K562 (cell line): ENCODE data around the gene ACOD1. TPM values are rescaled to one million over a fixed set of nuclear protein-coding genes. Genes with fewer than 3 reads are reported as not detected.

Experiments
- ATAC-seq: fragments of 200-7000 bp; cut with Tn5 transposase; 3 replicates; pipeline ENCODE4 v1.9.1; 2020; ENCODE audit warnings: moderate library complexity
- BruUV-seq: library from RNA; stranded (reverse); fragments of 400-500 nt; replicated peaks from 2 replicates; lab custom pipeline; 2021; lab: Mats Ljungman, UMichigan
- CTCF ChIA-PET: fragments of 300-600 bp; formaldehyde crosslinking; extraction: SDS; loops from one replicate; lab custom pipeline; 2021; ENCODE audit warnings: low intra/inter-chr PET ratio; lab: Yijun Ruan, JAX
- POLR2A ChIA-PET: fragments of 300-600, 350-650 bp; sonication (Branson Sonifier 250); formaldehyde crosslinking; extraction: SDS; loops from one replicate; lab custom pipeline; 2021; ENCODE audit warnings: antibody characterized with exemption, inconsistent platforms; lab: Yijun Ruan, JAX
- DNase-seq, 4 experiments: peaks; one replicate each; pipeline versions ENCODE4 v3.0.0 to v3.0.0-alpha.2; 2011 to 2018; ENCODE audit warnings: low spot score in 3 of 4, mixed read lengths in 3 of 4; ENCODE audit errors: extremely low read depth in 1 of 4
- FAIRE-seq: peaks from 2 replicates; lab custom pipeline; 2011; peaks lifted over from hg19 to GRCh38; lab: Jason Lieb, UNC
- H2AFZ ChIP-seq: 2 replicates; pipeline ENCODE4 v1.6.0; 2011; ENCODE audit warnings: low read depth, low read length, control low read depth, inconsistent platforms
- H3K27ac ChIP-seq: fragments of 200-600 bp; 3 replicates; pipeline ENCODE4 v1.8.0; 2011; ENCODE audit warnings: low read depth, mild to moderate bottlenecking, control low read depth, inconsistent platforms, low read length, moderate library complexity, mixed read lengths; ENCODE audit errors: extremely low read depth
- H3K27me3 ChIP-seq, 2 experiments: fragments of 300-600 bp in 1 of 2; 2 replicates in 1 of 2; 3 replicates in 1 of 2; pipeline versions ENCODE4 v1.6.0 to v1.8.0; 2011; ENCODE audit warnings: inconsistent platforms in 2 of 2, low read length in 2 of 2, mild to moderate bottlenecking in 1 of 2, mixed read lengths in 1 of 2, moderate library complexity in 1 of 2; ENCODE audit not compliant: control insufficient read depth in 2 of 2, insufficient read depth in 2 of 2
- H3K36me3 ChIP-seq: fragments of 300-600 bp; 3 replicates; pipeline ENCODE4 v1.8.0; 2011; ENCODE audit warnings: mild to moderate bottlenecking, low read length, inconsistent platforms; ENCODE audit not compliant: control insufficient read depth, insufficient read depth
- H3K4me1 ChIP-seq, 2 experiments: fragments of 200-600 bp in 1 of 2; replicated peaks in 1 of 2; 2 replicates in 1 of 2; 3 replicates in 1 of 2; pipeline versions ENCODE4 v1.5.1 to v1.8.0; 2011; ENCODE audit warnings: inconsistent platforms in 2 of 2, low read length in 2 of 2, mild to moderate bottlenecking in 1 of 2, mixed read lengths in 1 of 2, moderate library complexity in 1 of 2; ENCODE audit not compliant: control insufficient read depth in 2 of 2, insufficient read depth in 2 of 2
- H3K4me2 ChIP-seq: 2 replicates; pipeline ENCODE4 v1.6.1; 2011; ENCODE audit warnings: low read length, control low read depth, inconsistent platforms, mixed read lengths; ENCODE audit not compliant: insufficient read depth
- H3K4me3 ChIP-seq: fragments of 200-600 bp; sonication (generic), shearing (Covaris generic); 2 replicates; pipeline ENCODE4 v1.5.1; 2016; ENCODE audit warnings: control low read depth, inconsistent platforms
- H3K79me2 ChIP-seq: fragments of 200-600 bp; 3 replicates; pipeline ENCODE4 v1.8.0; 2011; ENCODE audit warnings: low read length, inconsistent platforms; ENCODE audit not compliant: control insufficient read depth, insufficient read depth
- H3K9ac ChIP-seq, 2 experiments: 2 replicates each; pipeline versions ENCODE4 v1.6.0 to v1.6.1; 2011; ENCODE audit warnings: low read depth in 2 of 2, low read length in 2 of 2, control low read depth in 1 of 2, inconsistent platforms in 1 of 2, mild to moderate bottlenecking in 1 of 2, mixed read lengths in 1 of 2; ENCODE audit not compliant: insufficient read depth in 1 of 2
- H3K9me1 ChIP-seq: one replicate; pipeline ENCODE4 v1.6.0; 2011; ENCODE audit warnings: inconsistent platforms, mild to moderate bottlenecking, low read length, moderate library complexity; ENCODE audit not compliant: control insufficient read depth, insufficient read depth
- H3K9me3 ChIP-seq: replicated peaks from 2 replicates; pipeline ENCODE4 v1.5.1; 2011; ENCODE audit warnings: low read depth, low read length, inconsistent platforms; ENCODE audit not compliant: control insufficient read depth, insufficient read depth
- H4K20me1 ChIP-seq: replicated peaks from 2 replicates; pipeline ENCODE4 v1.6.1; 2011; ENCODE audit warnings: low read length, inconsistent platforms, mixed read lengths; ENCODE audit not compliant: control insufficient read depth, insufficient read depth
- CXXC5 ChIP-seq: fragments of 250-450 bp; sonication (Bioruptor Pico); IDR thresholded peaks from 2 replicates; pipeline ENCODE4 v1.8.0; 2022; ENCODE audit warnings: inconsistent platforms, mild to moderate bottlenecking, moderate library complexity
- KLF10 ChIP-seq: fragments of 250-450 bp; sonication (Bioruptor Pico); IDR thresholded peaks from 2 replicates; pipeline ENCODE4 v1.6.1; 2021; ENCODE audit warnings: matching md5 sums
- MCM2 ChIP-seq: fragments of 450-650 bp; IDR thresholded peaks from 2 replicates; pipeline ENCODE4 v1.6.1; 2017; ENCODE audit warnings: low read depth, mild to moderate bottlenecking
- MLLT1 ChIP-seq, 2 experiments: fragments of 450-650 bp; IDR thresholded peaks; 2 replicates each; pipeline ENCODE4 v1.6.1; 2016
- NFYB ChIP-seq: IDR thresholded peaks from 2 replicates; pipeline ENCODE4 v1.6.1; 2011; ENCODE audit warnings: mild to moderate bottlenecking, moderate library complexity; ENCODE audit not compliant: insufficient read length; ENCODE audit errors: extremely low read depth
- POLR3G ChIP-seq: IDR thresholded peaks from 2 replicates; pipeline ENCODE4 v1.6.1; 2011; ENCODE audit not compliant: insufficient read length, insufficient replicate concordance; ENCODE audit errors: extremely low read depth
- RCOR1 ChIP-seq, 2 experiments: IDR thresholded peaks; 2 replicates each; pipeline ENCODE4 v1.6.1; 2012; ENCODE audit warnings: low read depth in 2 of 2, low read length in 2 of 2, borderline replicate concordance in 1 of 2, improper control_type of control experiment in 1 of 2
- SMAD3 ChIP-seq: fragments of 450-650 bp; formaldehyde crosslinking; conservative IDR thresholded peaks from 2 replicates; pipeline ENCODE4 v1.4.0; 2020; ENCODE audit warnings: mild to moderate bottlenecking
- TSC22D4 ChIP-seq: fragments of 450-650 bp; IDR thresholded peaks from 2 replicates; pipeline ENCODE4 v1.6.1; 2016; ENCODE audit warnings: missing genetic modification characterization, missing biosample characterization, control low read depth
- ZBTB43 ChIP-seq: sonication (generic); formaldehyde crosslinking; IDR thresholded peaks from 2 replicates; pipeline ENCODE4 v1.8.0; 2023; ENCODE audit warnings: mild to moderate bottlenecking, missing genetic modification reagents
- ZC3H11A ChIP-seq: IDR thresholded peaks from 2 replicates; pipeline ENCODE4 v1.6.1; 2012; ENCODE audit warnings: low read depth, low read length, improper control_type of control experiment
- ZKSCAN3 ChIP-seq: fragments of 250-450 bp; sonication (Bioruptor Pico); IDR thresholded peaks from 2 replicates; pipeline ENCODE4 v1.4.0; 2020
- WGBS: fragments of 100-300 bp; shearing (Covaris generic); methylation state at CpG from one replicate; pipeline ENCODE4 v1.1.6; 2016; ENCODE audit warnings: low coverage, mixed read lengths; ENCODE audit not compliant: insufficient coverage; ENCODE audit errors: missing lambda C conversion rate; 5-methylcytosine and 5-hydroxymethylcytosine counted together
- in situ Hi-C: fragments of 300-500 bp; cut with MboI; formaldehyde crosslinking; loops from 4 replicates; pipeline ENCODE4 v1.15.0; 2018; ENCODE audit warnings: inconsistent platforms, mixed read lengths
- intact Hi-C: fragments of 100-400 bp; cut with micrococcal nuclease; formaldehyde crosslinking; loops from 2 replicates; pipeline ENCODE4 v1.14.2; 2022
- polyA plus RNA-seq, 8 experiments: library from polyadenylated mRNA; depleted of rRNA in 4 of 8; stranded (reverse) in 5 of 8; unstranded in 3 of 8; fragments of >200 nt; fragmentation: Nextera tagmentation in 2 of 8; fragmentation: Illumina TruSeq in 1 of 8; extraction: Ambion mirVana in 2 of 8; extraction: Trizol in 1 of 8; gene quantifications; 2 replicates each; pipeline versions ENCODE4 v1.2.1 to v1.2.3, GENCODE V29; 2011 to 2014; ENCODE audit warnings: inconsistent platforms in 1 of 8, missing spikeins in 1 of 8
- total RNA-seq, 7 experiments: library from RNA; depleted of rRNA in 6 of 7; stranded (reverse); fragments of >200 nt in 6 of 7; fragmentation: Illumina TruSeq in 2 of 7; extraction: Trizol in 2 of 7; gene quantifications; 2 replicates each; pipeline versions ENCODE4 v1.2.1 to v1.2.3, GENCODE V29; 2011 to 2021; ENCODE audit warnings: low replicate concordance in 1 of 7
- TF ChIP-seq, protein P1 (sequence below): fragments of 250-450 bp; sonication (Bioruptor Pico); IDR thresholded peaks from 2 replicates; pipeline ENCODE4 v1.6.1; 2021; ENCODE audit warnings: mild to moderate bottlenecking

The ACOD1 gene
- total and polyA plus RNA-seq, 9 of the 15 experiments (the other 6 are each of a cell fraction or from before 2014, with no cell fraction given) = not detected

GRCh38 chr13:76971215-76971614, 22.9 kb downstream of the ACOD1 start:
- Histone ChIP-seq H3K79me2 (no peaks in the 10 kb centered on the region), H3K9me3 (no peaks in the 10 kb centered on the region), H3K4me3 (no peak overlapping the region), H4K20me1 (no peaks in the 10 kb centered on the region), H3K4me1 (no peaks in the 10 kb centered on the region), H3K36me3 (no peaks in the 10 kb centered on the region), H3K27ac (no peak overlapping the region), H3K9me1 (no peaks in the 10 kb centered on the region), H3K4me2 (no peak overlapping the region), H3K9ac (no peak overlapping the region), H3K27me3 (peaks cover 0 to 14% of the 10 kb centered on the region in 2 experiments; a peak in 2 of 5 replicates), H2AFZ (no peak overlapping the region)
- TF ChIP-seq ZBTB43 (CRISPR knock-in tag) = no peak
- TF ChIP-seq MCM2 = no peak
- no peak for TF ChIP-seq SMAD3
- TF ChIP-seq KLF10 (CRISPR knock-in tag) = no peak
- no peak for TF ChIP-seq ZKSCAN3 (CRISPR knock-in tag)
- TF ChIP-seq NFYB = no peak
- TF ChIP-seq, protein P1, sequence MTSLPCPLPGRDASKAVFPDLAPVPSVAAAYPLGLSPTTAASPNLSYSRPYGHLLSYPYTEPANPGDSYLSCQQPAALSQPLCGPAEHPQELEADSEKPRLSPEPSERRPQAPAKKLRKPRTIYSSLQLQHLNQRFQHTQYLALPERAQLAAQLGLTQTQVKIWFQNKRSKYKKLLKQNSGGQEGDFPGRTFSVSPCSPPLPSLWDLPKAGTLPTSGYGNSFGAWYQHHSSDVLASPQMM = no peak
- no peak for TF ChIP-seq MLLT1 (IDR thresholded peaks at IDR 0.05)
- TF ChIP-seq TSC22D4 (tag) = no peak
- no peak for TF ChIP-seq POLR3G
- no peak for TF ChIP-seq ZC3H11A
- TF ChIP-seq RCOR1 (IDR thresholded peaks at IDR 0.05; ENCODE audit: borderline replicate concordance in 1 of 2, low read depth in 2 of 2, low read length in 2 of 2) = no peak
- no peak for TF ChIP-seq CXXC5 (CRISPR knock-in tag)
- 0% methylated on average over 1 of the region's 3 CpGs for WGBS
- intact Hi-C loops = no loop called here
- ChIA-PET CTCF (no interaction called here), POLR2A (no interaction called here)
- BruUV-seq = no TSS peak
- ATAC-seq = no peak
- no peak for FAIRE-seq
- in situ Hi-C loops = no loop called here
- DNase-seq = no peak
